ENCODE data around the gene DDX60.
"Not testable (repeated sequence)": the region's sequence is repeated elsewhere in the genome, so short reads cannot be mapped to it uniquely, and the experiment has no call there.

The DDX60 gene, protein sequence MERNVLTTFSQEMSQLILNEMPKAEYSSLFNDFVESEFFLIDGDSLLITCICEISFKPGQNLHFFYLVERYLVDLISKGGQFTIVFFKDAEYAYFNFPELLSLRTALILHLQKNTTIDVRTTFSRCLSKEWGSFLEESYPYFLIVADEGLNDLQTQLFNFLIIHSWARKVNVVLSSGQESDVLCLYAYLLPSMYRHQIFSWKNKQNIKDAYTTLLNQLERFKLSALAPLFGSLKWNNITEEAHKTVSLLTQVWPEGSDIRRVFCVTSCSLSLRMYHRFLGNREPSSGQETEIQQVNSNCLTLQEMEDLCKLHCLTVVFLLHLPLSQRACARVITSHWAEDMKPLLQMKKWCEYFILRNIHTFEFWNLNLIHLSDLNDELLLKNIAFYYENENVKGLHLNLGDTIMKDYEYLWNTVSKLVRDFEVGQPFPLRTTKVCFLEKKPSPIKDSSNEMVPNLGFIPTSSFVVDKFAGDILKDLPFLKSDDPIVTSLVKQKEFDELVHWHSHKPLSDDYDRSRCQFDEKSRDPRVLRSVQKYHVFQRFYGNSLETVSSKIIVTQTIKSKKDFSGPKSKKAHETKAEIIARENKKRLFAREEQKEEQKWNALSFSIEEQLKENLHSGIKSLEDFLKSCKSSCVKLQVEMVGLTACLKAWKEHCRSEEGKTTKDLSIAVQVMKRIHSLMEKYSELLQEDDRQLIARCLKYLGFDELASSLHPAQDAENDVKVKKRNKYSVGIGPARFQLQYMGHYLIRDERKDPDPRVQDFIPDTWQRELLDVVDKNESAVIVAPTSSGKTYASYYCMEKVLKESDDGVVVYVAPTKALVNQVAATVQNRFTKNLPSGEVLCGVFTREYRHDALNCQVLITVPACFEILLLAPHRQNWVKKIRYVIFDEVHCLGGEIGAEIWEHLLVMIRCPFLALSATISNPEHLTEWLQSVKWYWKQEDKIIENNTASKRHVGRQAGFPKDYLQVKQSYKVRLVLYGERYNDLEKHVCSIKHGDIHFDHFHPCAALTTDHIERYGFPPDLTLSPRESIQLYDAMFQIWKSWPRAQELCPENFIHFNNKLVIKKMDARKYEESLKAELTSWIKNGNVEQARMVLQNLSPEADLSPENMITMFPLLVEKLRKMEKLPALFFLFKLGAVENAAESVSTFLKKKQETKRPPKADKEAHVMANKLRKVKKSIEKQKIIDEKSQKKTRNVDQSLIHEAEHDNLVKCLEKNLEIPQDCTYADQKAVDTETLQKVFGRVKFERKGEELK (N-terminal part only)

DNA sequence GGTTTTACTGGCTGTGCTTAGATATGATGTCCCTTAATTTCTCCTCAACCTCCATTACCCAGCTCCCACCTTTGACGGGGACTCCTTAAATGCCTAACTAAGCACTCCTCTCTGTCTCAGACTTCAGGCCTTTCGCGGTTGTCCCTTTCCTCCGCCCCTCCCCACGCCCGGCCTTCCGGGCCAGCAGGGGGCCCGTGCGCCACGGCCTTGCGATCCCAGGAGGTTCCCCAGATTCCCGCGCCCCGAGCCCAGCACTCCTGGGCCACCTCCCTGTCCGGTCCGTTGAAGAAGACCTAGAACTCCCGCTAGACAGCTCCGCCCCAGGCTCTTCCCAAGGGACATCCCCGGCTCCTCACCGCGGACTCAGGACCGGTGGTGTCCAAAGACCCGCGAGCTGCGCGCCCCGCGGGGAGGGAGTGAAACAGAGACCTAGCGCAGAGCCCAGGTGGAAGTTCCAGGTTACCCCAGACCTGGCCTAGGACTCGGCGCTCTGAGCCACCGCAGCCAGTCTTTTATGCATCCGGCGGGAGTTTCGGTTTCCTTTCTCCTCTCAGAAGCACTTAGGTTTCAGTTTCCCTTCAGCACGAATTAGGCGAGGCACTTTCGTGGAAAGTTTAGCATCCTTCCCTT, at the start of gene DDX60:
Gene DDX60, minus strand, starts transcription at position 487 of the 630 bp plus-strand sequence. CDS start 7,493 bp downstream, outside the sequence.
- intact Hi-C loops (cut with DNase I), result no loop called here
- peak; percentile 17 to 89 (median 38) for DNase-seq

DNA sequence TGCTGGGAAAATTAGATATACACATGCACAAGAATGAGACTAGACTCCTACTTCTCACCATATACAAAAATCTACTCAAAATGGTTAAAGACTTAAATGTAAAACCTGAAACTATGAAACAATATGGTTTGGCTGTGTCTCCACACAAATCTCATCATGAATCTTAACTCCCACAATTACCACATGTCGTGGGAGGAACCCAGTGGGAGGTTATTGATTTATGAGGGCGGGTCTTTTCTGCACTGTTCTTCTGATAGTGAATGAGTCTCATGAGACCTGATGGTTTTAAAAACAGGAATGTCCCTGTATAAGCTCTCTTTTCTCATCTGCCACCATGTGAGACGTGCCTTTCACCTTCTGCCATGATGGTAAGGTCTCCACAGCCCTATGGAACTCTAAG, 48.5 kb upstream of the DDX60 start:
- intact Hi-C loops (cut with DNase I), result no loop called here

DNA sequence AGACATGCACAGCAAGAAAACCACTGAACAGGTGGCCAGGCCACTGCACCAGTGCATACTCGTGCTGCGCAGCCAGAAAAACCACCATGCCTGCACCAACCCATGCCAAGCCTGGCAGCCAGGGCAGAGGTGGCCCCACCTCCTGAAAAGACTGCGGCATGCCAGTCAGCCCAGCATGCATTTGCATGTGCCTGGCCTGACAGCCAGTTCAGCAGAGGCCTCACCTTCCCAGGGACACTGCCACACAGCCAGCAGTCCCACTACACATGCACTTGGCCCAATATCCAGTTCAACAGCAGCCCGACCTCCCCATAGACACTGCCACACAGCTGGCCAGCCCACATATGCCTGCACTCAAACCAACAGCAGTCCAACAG, 43.5 kb upstream of the DDX60 start:
- intact Hi-C loops (cut with DNase I), result no loop called here
- DNase-seq, result peak in 2 of 10 donors; percentile 49 to 69

More for the DNA sequence above, 48.5 kb upstream of the DDX60 start:
- no peak for DNase-seq

DNA sequence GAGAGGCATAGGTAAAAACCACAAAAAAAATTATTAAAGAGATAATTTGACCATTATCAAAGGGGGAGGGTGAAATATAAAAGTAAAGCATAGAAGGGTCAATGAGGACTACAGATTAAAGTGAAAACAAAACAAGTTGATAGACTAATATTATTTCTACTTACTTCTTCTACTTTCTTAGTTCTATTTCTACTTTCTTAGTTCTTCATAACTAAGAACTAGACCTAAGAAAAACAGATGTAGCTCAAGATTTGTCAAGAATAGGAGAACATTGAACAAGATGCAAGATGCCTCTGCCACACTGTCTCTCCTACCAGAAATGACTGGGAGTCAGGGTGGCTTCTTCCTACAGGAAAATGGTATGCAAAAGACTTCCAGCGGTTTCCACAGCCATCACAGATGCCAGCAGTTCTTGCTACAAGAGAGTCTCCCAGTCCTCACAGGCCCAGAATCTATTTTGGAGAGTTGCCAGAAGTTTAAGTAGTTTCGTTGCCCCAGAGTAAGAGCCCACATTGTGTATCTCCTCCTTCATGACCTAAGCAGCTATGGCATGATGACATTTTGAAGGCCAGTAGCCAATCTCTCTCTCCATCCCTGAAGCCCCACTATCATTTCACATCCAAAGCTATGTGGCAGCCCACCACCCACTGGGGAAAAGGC, 42.9 kb upstream of the DDX60 start:
- DNase-seq, result no peak
- intact Hi-C loops (cut with DNase I), result no loop called here

DNA sequence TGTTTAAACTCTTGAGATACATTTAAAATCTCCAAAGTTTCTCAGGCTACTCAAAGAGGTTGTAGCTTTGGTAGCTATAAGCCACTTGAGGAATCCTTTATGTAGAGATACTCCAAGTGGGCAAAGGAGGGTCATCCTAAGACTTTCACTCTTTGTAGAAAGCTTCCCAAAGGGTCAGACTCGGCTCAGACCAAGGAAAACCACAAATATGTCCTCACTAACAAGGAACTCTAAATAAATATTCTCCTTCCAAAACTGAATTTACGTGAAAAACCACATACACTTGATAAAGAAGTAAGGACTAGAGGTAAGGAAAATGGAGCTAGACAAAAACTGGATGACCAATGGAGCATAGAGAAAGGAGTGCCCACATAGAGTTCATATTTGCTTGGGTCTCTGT, 41.7 kb upstream of the DDX60 start:
- intact Hi-C loops (cut with DNase I), result no loop called here
- no peak for DNase-seq

DNA sequence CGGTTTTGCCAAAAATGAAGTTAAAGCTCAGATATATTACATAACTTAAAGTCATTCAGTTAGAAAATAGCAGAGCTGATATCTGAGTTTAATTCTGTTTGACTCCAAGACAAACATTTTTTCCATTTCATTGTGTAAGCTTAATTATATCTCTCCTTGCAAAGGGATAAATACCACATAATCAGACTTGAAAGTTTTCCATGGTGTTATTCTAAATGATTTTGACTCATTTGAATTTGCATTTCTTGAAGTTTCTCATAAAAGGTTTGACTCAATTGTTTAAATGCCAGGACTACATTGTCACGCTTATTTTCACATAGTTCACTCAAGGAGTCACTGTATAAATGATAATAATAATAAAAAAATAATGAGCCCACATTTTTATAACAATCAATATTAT, 39.4 kb upstream of the DDX60 start:
- DNase-seq, result no peak
- intact Hi-C loops (cut with DNase I), result no loop called here

DNA sequence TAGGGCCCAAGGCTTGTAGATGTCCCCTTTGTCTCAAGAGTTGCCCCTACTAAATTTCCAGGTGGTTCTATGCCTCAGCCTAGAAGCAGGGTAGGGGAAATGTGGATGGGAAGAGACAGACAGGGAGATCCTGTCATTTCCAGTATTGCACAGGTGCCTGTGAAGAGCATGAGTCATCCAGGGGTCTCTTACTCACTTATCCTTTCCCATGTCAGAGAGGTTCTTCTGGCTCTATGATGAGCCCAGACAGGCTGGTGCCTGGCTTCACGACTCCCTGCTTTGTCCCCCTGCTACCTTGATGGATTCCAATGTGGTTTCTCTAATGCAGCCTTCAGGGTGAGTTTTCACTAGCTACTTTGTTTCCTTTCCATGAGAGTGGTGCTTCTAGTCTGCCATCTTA, 35.2 kb upstream of the DDX60 start:
- intact Hi-C loops (cut with DNase I), result no loop called here

DNA sequence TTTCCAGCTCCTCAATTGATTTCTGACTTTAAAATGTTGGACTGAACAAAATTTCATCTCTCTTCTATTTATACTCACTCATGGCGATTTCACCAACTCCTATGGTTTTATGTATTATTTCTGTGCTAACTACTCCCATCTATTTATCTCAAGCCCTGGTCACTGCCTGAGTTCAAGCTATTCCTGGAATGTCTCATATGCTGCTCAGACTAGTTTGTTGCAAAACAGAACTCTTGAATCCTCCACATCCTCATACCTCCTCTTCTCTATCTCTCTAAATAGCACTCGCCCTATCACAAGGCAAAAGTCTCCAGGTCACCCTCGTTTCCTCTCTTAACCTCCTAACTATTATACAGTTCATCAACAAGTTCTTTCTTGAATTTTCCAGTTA, 19.0 kb upstream of the DDX60 start:
- intact Hi-C loops (cut with DNase I), result no loop called here
- no peak for DNase-seq

More for the DNA sequence above, 35.2 kb upstream of the DDX60 start:
- no peak for DNase-seq

DNA sequence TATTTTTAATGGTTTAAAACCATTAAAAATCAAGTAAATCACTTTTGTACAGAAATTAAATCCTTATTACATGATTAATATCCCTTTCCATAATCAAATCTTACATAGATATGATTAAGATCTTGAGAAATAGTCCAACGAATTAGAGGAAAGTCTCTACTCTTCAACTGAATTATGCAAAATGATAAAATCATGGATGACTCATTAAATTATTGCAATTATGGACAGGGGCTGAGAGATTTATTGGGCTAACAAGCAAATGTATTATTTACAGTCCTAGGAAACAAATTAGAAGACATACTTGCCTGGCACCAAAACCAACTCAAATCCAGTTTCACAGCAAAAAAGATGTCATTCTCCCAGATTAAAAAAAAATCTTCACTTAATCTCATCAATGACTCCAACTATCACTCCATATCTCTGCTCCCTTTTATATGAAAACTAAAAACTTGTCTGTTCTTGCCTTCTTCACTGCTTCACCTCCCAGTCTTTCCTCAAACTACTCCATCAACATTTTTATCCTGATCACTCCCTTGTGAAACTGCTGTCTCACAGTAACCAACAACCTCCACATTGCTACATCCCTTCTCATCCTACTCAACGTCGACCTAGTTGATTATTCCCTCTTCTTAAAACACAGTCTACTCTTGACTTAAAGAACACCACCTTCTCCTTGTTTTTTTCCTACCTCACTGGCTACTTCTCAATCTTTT, 18.4 kb upstream of the DDX60 start:
- no peak for DNase-seq
- intact Hi-C loops (cut with DNase I), result no loop called here

DNA sequence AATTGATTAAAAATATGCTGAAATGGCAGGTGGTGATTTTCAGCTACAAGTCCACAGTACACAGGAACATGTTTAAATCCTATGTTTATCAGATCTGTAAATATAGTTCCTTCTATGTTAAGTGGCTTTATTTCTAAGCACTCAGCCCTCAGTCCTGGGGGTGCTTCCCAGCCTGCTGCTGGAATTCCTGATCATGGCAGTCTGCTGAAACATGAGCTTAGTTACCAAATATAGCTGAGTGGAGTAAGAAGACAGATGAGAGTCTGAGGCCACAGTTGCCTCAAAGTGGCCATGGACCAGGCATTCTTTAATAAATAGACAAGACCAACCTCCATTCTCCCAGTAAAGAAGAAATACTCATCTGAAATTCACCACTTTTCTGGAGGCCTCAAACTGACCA, 17.1 kb upstream of the DDX60 start:
- no peak for DNase-seq
- intact Hi-C loops (cut with DNase I), result no loop called here

DNA sequence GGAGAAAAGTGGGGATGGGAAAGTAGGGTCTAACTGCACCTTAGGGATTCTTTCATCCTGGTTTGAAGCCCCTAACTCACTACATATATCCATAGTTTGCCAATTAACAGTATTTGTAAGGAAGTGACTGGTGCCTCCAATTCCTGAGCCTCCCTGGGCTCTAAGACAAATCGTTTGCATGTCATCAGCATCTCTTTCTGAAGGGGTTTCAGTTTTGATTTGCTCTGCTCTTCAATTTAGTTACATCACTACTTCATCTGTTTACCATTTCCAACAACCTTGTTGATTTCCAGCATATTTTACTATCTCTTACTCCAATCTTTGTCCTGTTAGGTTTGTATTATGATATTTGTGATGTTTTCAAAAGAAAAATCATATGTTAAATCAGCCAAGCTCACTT, 15.5 kb upstream of the DDX60 start:
- intact Hi-C loops (cut with DNase I), result no loop called here
- no peak for DNase-seq

DNA sequence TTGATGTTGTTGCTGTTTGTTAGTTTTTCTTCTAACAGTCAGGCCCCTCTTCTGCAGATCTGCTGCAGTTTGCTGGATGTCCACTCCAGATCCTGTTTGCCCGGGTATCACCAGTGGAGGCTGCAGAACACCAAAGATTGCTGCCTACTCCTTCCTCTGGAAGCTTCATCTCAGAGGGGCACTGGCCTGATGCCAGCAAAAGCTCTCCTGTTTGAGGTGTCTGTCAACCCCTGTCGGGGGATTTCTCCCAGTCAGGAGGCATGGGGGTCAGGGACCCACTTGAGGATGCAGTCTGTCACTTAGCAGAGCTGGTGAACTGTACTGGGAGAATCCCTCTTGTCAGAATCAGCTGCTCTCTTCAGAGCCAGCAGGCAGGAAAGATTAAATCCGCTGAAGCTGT, 12.0 kb upstream of the DDX60 start:
- DNase-seq, result peak in 1 of 10 donors; percentile 61
- intact Hi-C loops (cut with DNase I), result not testable (repeated sequence)

DNA sequence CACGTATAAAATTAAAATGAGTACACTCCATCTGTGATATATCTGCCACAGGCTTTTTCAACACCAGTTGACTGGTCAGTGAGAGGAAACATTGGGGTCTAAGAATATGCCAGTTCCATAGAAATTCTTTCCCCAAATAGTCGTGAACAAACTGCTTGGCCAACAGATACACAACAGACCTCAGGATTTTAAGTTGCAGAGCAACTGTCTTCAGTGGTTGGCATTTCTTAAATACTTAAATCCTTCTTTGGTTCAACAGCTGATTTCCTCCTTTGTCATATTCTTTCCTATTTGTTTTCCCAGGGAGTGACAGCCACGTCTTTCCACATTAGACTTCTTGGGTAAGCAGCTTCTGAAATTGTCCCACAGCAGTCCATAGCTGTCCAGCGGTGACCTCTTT, 7.0 kb upstream of the DDX60 start:
- intact Hi-C loops (cut with DNase I), result no loop called here
- DNase-seq, result no peak

DNA sequence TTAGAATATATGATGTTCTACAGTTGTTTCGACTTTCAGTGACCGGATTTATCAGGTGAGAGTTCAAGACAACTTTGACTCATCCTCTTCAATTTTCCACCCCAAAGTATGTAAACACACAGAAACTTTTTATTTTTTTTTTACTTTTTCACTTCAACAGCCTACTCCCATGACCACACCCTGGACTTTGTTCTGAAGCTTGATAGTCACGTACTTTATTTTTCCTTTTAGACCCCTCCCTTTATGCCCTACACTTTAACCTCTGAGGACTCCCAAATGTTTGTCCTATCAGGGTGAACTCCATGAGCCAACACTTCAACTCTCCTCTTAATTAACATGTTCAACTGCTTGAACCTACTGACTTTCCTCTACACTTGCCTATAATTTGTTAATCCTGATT, 2.5 kb upstream of the DDX60 start:
- no peak for DNase-seq
- intact Hi-C loops (cut with DNase I), result no loop called here

DNA sequence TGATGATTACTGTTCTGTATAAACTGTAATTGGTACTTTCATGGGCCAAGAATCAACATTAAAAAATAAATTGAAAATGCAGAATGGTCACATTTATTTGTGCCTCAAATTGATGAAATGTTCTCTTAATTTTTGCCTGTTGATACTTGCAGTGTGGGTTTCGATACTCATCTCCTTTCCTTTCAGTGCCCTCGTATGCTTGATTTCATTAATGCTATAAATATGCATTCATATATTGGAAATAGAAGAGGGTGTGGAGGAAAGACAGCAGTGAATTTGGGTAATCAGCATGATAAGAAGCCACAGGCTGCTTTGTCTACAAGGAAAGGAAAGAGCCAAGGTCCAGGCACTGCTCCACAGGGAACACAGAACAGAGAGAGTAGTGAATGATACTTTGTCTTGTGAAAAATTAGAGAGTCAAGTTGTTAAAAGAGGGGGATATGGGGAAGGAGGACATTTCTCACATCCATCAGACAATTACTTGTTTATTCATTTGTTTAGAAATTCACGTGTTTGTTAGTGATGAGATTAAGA, 1.0 kb upstream of the DDX60 start:
- intact Hi-C loops (cut with DNase I), result no loop called here
- DNase-seq, result no peak

DNA sequence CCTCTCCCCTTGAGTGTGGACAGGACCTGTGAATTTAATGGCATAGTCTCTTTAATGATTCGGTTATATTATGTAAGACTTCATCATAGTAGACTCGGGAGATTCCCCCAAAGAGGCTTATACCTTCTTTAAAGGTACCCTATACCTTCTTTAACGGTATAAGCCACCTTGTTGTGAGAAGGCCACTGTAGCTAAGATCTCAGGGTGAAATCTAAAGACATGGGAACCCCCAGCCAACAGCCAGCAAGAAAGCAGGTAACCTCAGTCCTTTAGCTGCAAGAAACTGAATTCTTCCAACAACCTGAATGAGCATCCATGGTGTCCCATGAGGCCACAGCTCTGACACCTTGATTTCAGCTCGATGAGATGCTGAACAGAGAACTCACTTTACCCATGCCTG, 931 bp downstream of the DDX60 start:
- DNase-seq, result no peak
- intact Hi-C loops (cut with DNase I), result no loop called here

DNA sequence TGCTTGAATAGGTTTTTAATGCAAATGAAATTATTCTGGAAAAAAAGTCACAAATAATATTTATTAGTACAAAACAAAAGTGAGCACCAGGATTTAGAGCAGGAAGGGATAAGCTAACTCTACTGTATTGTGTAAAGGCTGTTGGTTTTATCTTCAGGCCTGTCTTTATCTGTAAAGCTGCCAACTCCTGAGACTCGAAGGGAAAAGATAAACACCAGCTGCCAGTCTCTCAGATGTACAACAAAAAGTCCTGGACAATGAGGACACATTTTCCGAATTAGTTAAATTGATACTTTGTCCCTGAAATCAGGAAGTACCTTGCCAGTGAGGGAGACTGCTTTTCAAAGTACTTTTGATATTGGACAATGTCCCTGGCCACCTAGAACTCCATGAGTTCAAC, 8.8 kb downstream of the DDX60 start:
- intact Hi-C loops (cut with DNase I), result no loop called here
- DNase-seq, result no peak

DNA sequence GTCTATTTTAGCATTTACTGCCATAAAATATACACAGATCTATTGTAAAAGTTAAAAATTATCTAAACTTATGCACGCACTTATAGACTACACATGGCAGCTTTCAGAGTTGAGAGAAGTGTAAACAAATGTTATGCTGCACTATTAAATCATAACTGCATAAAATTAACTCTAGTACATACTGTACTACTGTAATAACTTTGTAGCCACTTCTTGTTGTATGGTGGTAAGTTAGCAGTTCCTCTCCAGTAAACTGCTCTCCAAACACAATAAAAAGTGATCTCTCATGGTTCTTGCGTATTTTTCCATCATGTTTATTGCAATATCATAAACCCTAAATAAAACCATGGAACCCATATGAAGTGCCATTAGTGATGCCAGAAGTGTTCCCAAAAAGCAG, 9.6 kb downstream of the DDX60 start:
- no peak for DNase-seq
- intact Hi-C loops (cut with DNase I), result no loop called here

DNA sequence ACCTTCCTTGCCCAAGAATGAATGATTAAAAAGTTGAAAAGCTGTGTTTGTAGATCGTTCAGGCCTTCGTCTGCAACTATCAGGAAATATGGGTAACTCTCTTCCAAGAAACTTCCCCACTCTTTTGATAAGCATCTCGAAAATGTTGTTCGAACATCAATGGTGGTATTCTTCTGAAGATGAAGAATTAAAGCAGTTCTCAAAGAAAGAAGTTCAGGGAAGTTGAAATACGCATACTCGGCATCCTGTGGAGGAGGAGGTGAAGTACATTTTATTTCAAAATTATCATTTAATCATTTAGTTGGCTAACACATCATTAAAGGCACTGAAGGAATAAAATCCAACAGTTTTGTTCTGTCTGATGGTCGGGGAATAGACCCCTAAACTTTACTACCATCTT, 12.1 kb downstream of the DDX60 start:
- intact Hi-C loops (cut with DNase I), result no loop called here
- DNase-seq, result no peak

Data from posterior cingulate gyrus (tissue), 11 donors.